Endothelial cell of umbilical vein (primary cell): Measurements from ENCODE around the gene TICRR. TPM values are rescaled to one million over a fixed set of nuclear protein-coding genes. Genes with fewer than 3 reads are reported as not detected.

Experiments
- BruUV-seq: library from RNA; stranded (reverse); fragments of 400-500 nt; replicated peaks from 2 replicates; lab custom pipeline; 2021; lab: Mats Ljungman, UMichigan
- CTCF ChIA-PET: fragments of 300-600, 350-600 bp; sonication (Branson Sonifier 250); formaldehyde crosslinking; loops from one replicate; lab custom pipeline; 2021; ENCODE audit warnings: antibody characterized with exemption, inconsistent platforms; lab: Charles Lee
- POLR2A ChIA-PET: fragments of 300-600, 350-600 bp; sonication (Branson Sonifier 250); formaldehyde crosslinking; loops from one replicate; lab custom pipeline; 2021; ENCODE audit warnings: antibody characterized with exemption, inconsistent platforms; lab: Charles Lee
- DNase-seq: peaks from one replicate; pipeline ENCODE4 v3.0.0-alpha.2; 2011; ENCODE audit warnings: low read depth, low spot score
- FAIRE-seq: peaks from 2 replicates; lab custom pipeline; 2011; peaks lifted over from hg19 to GRCh38; lab: Jason Lieb, UNC
- H2AFZ ChIP-seq: 2 replicates; pipeline ENCODE4 v1.6.0; 2012; ENCODE audit warnings: low read depth, low read length, control low read depth, inconsistent platforms
- H3K27ac ChIP-seq: 2 replicates; pipeline ENCODE4 v1.5.1; 2011; ENCODE audit warnings: low read depth, mild to moderate bottlenecking, control low read depth, low read length, moderate library complexity; ENCODE audit not compliant: insufficient read depth
- H3K27me3 ChIP-seq, 2 experiments: 2 replicates each; pipeline versions ENCODE4 v1.6.0 to v1.6.1; 2011; ENCODE audit warnings: low read length in 2 of 2, mixed read lengths in 1 of 2; ENCODE audit not compliant: control insufficient read depth in 2 of 2, insufficient read depth in 2 of 2
- H3K36me3 ChIP-seq, 2 experiments: 2 replicates in 1 of 2; 3 replicates in 1 of 2; pipeline ENCODE4 v1.5.1; 2011; ENCODE audit warnings: low read length in 2 of 2, mild to moderate bottlenecking in 1 of 2, moderate library complexity in 1 of 2; ENCODE audit not compliant: control insufficient read depth in 2 of 2, insufficient read depth in 2 of 2; ENCODE audit errors: extremely low read depth in 1 of 2
- H3K4me1 ChIP-seq: 3 replicates; pipeline ENCODE4 v1.5.1; 2011; ENCODE audit warnings: mild to moderate bottlenecking, low read length; ENCODE audit not compliant: control insufficient read depth, insufficient read depth; ENCODE audit errors: extremely low read depth
- H3K4me2 ChIP-seq: 2 replicates; pipeline ENCODE4 v1.6.1; 2011; ENCODE audit warnings: low read length, control low read depth, mixed read lengths; ENCODE audit not compliant: insufficient read depth
- H3K4me3 ChIP-seq, 3 experiments: fragments of 200-600 bp in 1 of 3; sonication (generic), shearing (Covaris generic) in 1 of 3; replicated peaks in 1 of 3; 2 replicates each; pipeline ENCODE4 v1.5.1; 2011 to 2016; ENCODE audit warnings: control low read depth in 3 of 3, low read length in 3 of 3, mild to moderate bottlenecking in 2 of 3, inconsistent platforms in 1 of 3, low read depth in 1 of 3, moderate library complexity in 1 of 3; ENCODE audit not compliant: insufficient read depth in 1 of 3
- H3K79me2 ChIP-seq: 2 replicates; pipeline ENCODE4 v1.6.0; 2012; ENCODE audit warnings: low read length, inconsistent platforms; ENCODE audit not compliant: control insufficient read depth, insufficient read depth
- H3K9ac ChIP-seq: replicated peaks from 2 replicates; pipeline ENCODE3; 2011; ENCODE audit warnings: low read length, control low read depth; ENCODE audit not compliant: insufficient read depth; ENCODE audit errors: extremely low read depth
- H3K9me1 ChIP-seq: replicated peaks from 3 replicates; pipeline ENCODE4 v1.6.0; 2011; ENCODE audit warnings: mild to moderate bottlenecking, low read length; ENCODE audit not compliant: control insufficient read depth, insufficient read depth; ENCODE audit errors: extremely low read depth
- H3K9me3 ChIP-seq: replicated peaks from 2 replicates; pipeline ENCODE4 v1.5.1; 2012; ENCODE audit warnings: low read length, inconsistent platforms; ENCODE audit not compliant: control insufficient read depth, insufficient read depth
- H4K20me1 ChIP-seq: replicated peaks from 2 replicates; pipeline ENCODE3; 2011; ENCODE audit warnings: mild to moderate bottlenecking, low read length; ENCODE audit not compliant: control insufficient read depth, insufficient read depth; ENCODE audit errors: extremely low read depth
- EZH2 ChIP-seq: IDR thresholded peaks from 2 replicates; pipeline ENCODE4 v1.6.1; 2012; ENCODE audit warnings: borderline replicate concordance, low read depth, mild to moderate bottlenecking, moderate library complexity, low read length, inconsistent platforms; ENCODE audit not compliant: severe bottlenecking
- FOS ChIP-seq: IDR thresholded peaks from 2 replicates; pipeline ENCODE4 v1.6.1; 2011; ENCODE audit warnings: mild to moderate bottlenecking, low read length, moderate library complexity, borderline replicate concordance; ENCODE audit not compliant: insufficient read depth
- GATA2 ChIP-seq: IDR thresholded peaks from 2 replicates; pipeline ENCODE4 v1.7.0; 2011; ENCODE audit warnings: low read depth, mild to moderate bottlenecking, moderate library complexity, mixed read lengths, low read length; ENCODE audit not compliant: insufficient read length, insufficient read depth
- JUN ChIP-seq: IDR thresholded peaks from 2 replicates; pipeline ENCODE4 v1.6.1; 2011; ENCODE audit warnings: borderline replicate concordance, low read depth; ENCODE audit not compliant: insufficient read length, insufficient read depth
- MYC ChIP-seq: IDR thresholded peaks from one replicate; pipeline ENCODE4 v1.6.1; 2011; ENCODE audit warnings: mild to moderate bottlenecking, low read depth, low read length
- POLR2A ChIP-seq: IDR thresholded peaks from 2 replicates; pipeline ENCODE4 v1.6.1; 2012; ENCODE audit warnings: low read depth, mild to moderate bottlenecking, control low read depth, low read length
- POLR2AphosphoS5 ChIP-seq: IDR thresholded peaks from 2 replicates; pipeline ENCODE4 v1.6.1; 2012; ENCODE audit warnings: low read depth, mild to moderate bottlenecking, control low read depth, low read length, moderate library complexity; ENCODE audit not compliant: insufficient read depth
- dilution Hi-C: fragments of 300-500 bp; cut with MboI; formaldehyde crosslinking; loops from one replicate; pipeline ENCODE4 v1.15.0; 2019; ENCODE audit warnings: low sequenced_read_pairs; ENCODE audit not compliant: extremely low pct_ligation_motif_present
- intact Hi-C: fragments of 100-400 bp; cut with micrococcal nuclease; formaldehyde crosslinking; loops from one replicate; pipeline ENCODE4 v1.10.0; 2022
- polyA plus RNA-seq, 4 experiments: library from polyadenylated mRNA; depleted of rRNA in 3 of 4; stranded (reverse) in 3 of 4; unstranded in 1 of 4; fragments of >200 nt; gene quantifications; 2 replicates each; pipeline versions ENCODE4 v1.2.1 to v1.2.3, GENCODE V29; 2011 to 2012; ENCODE audit warnings: missing spikeins in 1 of 4
- total RNA-seq: library from RNA; stranded (reverse); gene quantifications from 2 replicates; pipeline ENCODE4 v1.2.3, GENCODE V29; 2021
- TF ChIP-seq, protein P1 (sequence below): IDR thresholded peaks from 2 replicates; pipeline ENCODE4 v1.6.1; 2011; ENCODE audit not compliant: insufficient read depth, insufficient read length
- TF ChIP-seq, protein P2 (sequence below), 2 donors: IDR thresholded peaks; 1 replicate in 1 of 2; 2 replicates in 1 of 2; pipeline ENCODE4 v1.5.1; 2011; ENCODE audit warnings: low read length in 2 of 2, mild to moderate bottlenecking in 2 of 2, moderate library complexity in 2 of 2, control low read depth in 1 of 2, inconsistent platforms in 1 of 2, low read depth in 1 of 2; ENCODE audit not compliant: insufficient read depth in 1 of 2; ENCODE audit errors: extremely low read depth in 1 of 2

TICRR gene
- total and polyA plus RNA-seq, 2 donors (not counting 3 experiments of a cell fraction or from before 2014, with no cell fraction given) = 4.9 to 19.4 TPM

GRCh38 chr15:89591834-89592233 lies 16.6 kb downstream of the TICRR start:
- DNase-seq (no peak), FAIRE-seq (no peak)
- peaks cover 13% of the 10 kb centered on the region for H3K79me2 ChIP-seq
- no peak overlapping the region for H3K4me2 ChIP-seq
- no peak overlapping the region for H3K27ac ChIP-seq
- peaks cover 0 to 19% of the 10 kb centered on the region in 2 experiments for H3K36me3 ChIP-seq
- no peak overlapping the region for H3K9ac ChIP-seq
- H3K9me3 ChIP-seq = no peaks in the 10 kb centered on the region
- ChIA-PET POLR2A (no interaction called here), CTCF (no interaction called here)
- dilution Hi-C loops (no loop called here), intact Hi-C loops (no loop called here)
- H4K20me1 ChIP-seq = no peaks in the 10 kb centered on the region
- no TSS peak for BruUV-seq
- no peaks in the 10 kb centered on the region for H3K9me1 ChIP-seq
- no peak overlapping the region for H3K4me3 ChIP-seq
- no peak overlapping the region for H2AFZ ChIP-seq
- H3K27me3 ChIP-seq = no peaks in the 10 kb centered on the region
- TF ChIP-seq FOS (no peak), MYC (no peak), POLR2A (no peak), GATA2 (no peak), JUN (no peak)
- TF ChIP-seq, protein P1, sequence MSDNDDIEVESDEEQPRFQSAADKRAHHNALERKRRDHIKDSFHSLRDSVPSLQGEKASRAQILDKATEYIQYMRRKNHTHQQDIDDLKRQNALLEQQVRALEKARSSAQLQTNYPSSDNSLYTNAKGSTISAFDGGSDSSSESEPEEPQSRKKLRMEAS = no peak
- H3K4me1 ChIP-seq = peaks cover 14% of the 10 kb centered on the region

- Histone ChIP-seq H3K9me3 (no peaks in the 10 kb centered on the region), H3K36me3 (peaks cover 0 to 19% of the 10 kb centered on the region in 2 experiments), H2AFZ (no peak overlapping the region), H3K27me3 (no peaks in the 10 kb centered on the region), H3K4me1 (peaks cover 4% of the 10 kb centered on the region), H3K79me2 (peaks cover 8% of the 10 kb centered on the region), H4K20me1 (no peaks in the 10 kb centered on the region), H3K9me1 (no peaks in the 10 kb centered on the region), H3K9ac (no peak overlapping the region), H3K27ac (no peak overlapping the region), H3K4me2 (no peak overlapping the region), H3K4me3 (no peak overlapping the region)
- ChIA-PET POLR2A (no interaction called here), CTCF (no interaction called here)
- BruUV-seq = no TSS peak
- dilution Hi-C loops (no loop called here), intact Hi-C loops (no loop called here)
- DNase-seq = no peak
- TF ChIP-seq FOS = no peak
- TF ChIP-seq JUN = no peak
- no peak for TF ChIP-seq POLR2A
- TF ChIP-seq, protein P1 = no peak
- TF ChIP-seq GATA2 = no peak
- TF ChIP-seq POLR2AphosphoS5 = no peak
- TF ChIP-seq MYC = no peak
- TF ChIP-seq, protein P2, sequence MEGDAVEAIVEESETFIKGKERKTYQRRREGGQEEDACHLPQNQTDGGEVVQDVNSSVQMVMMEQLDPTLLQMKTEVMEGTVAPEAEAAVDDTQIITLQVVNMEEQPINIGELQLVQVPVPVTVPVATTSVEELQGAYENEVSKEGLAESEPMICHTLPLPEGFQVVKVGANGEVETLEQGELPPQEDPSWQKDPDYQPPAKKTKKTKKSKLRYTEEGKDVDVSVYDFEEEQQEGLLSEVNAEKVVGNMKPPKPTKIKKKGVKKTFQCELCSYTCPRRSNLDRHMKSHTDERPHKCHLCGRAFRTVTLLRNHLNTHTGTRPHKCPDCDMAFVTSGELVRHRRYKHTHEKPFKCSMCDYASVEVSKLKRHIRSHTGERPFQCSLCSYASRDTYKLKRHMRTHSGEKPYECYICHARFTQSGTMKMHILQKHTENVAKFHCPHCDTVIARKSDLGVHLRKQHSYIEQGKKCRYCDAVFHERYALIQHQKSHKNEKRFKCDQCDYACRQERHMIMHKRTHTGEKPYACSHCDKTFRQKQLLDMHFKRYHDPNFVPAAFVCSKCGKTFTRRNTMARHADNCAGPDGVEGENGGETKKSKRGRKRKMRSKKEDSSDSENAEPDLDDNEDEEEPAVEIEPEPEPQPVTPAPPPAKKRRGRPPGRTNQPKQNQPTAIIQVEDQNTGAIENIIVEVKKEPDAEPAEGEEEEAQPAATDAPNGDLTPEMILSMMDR (IDR thresholded peaks at IDR 0.05; ENCODE audit: extremely low read depth in 1 of 2, insufficient read depth in 1 of 2, low read depth in 1 of 2, low read length in 2 of 2) = no peak
- no peak for TF ChIP-seq EZH2
- no peak for FAIRE-seq
These were observed 17.7 kb downstream of the TICRR start for GRCh38 chr15:89593018-89593417.
